Effector memory CD8-positive, alpha-beta T cell (primary cell): ENCODE data around the gene GJB4.

ENCODE experiments used
- ATAC-seq: fragments of 150-1000 bp; cut with Tn5 transposase; replicated peaks from 2 replicates; pipeline ENCODE4 v1.10.0; 2021; ENCODE audit warnings: mild to moderate bottlenecking, moderate library complexity
- DNase-seq, 3 experiments: peaks; one replicate each; pipeline ENCODE4 v3.0.0; 2021
- H3K27ac Mint-ChIP-seq, 2 donors: one replicate each; pipeline ENCODE4 v1.8.0; 2022; ENCODE audit warnings: mild to moderate bottlenecking in 2 of 2, mixed read lengths in 2 of 2, moderate library complexity in 2 of 2
- H3K27me3 Mint-ChIP-seq, 2 donors: one replicate each; pipeline ENCODE4 v1.8.0; 2022; ENCODE audit warnings: mixed read lengths in 2 of 2
- H3K36me3 Mint-ChIP-seq: one replicate; pipeline ENCODE4 v1.8.0; 2022; ENCODE audit warnings: mild to moderate bottlenecking, moderate library complexity, mixed read lengths; ENCODE audit not compliant: insufficient read depth
- H3K4me1 Mint-ChIP-seq, 2 donors: one replicate each; pipeline ENCODE4 v1.8.0; 2022; ENCODE audit warnings: low read depth in 2 of 2, mixed read lengths in 2 of 2
- H3K4me3 Mint-ChIP-seq, 2 donors: one replicate each; pipeline ENCODE4 v1.8.0; 2022; ENCODE audit warnings: mild to moderate bottlenecking in 2 of 2, mixed read lengths in 2 of 2, moderate library complexity in 2 of 2
- H3K9me3 Mint-ChIP-seq, 2 donors: one replicate each; pipeline ENCODE4 v1.8.0; 2022; ENCODE audit warnings: mixed read lengths in 2 of 2

Gene GJB4

GRCh38 chr1:34786521-34787325 is 27.2 kb downstream of the GJB4 start:
- H3K27ac Mint-ChIP-seq = no peak overlapping the region
- ATAC-seq (peak; percentile 87), DNase-seq (peak; percentile 47 to 51 (median 50))
- H3K4me3 Mint-ChIP-seq = no peak overlapping the region
- H3K9me3 Mint-ChIP-seq = no peaks in the 10 kb centered on the region
- peaks cover 57 to 95% of the 10 kb centered on the region in 2 donors for H3K27me3 Mint-ChIP-seq
- peaks cover 0 to 6% of the 10 kb centered on the region in 2 donors for H3K4me1 Mint-ChIP-seq
- H3K36me3 Mint-ChIP-seq = no peaks in the 10 kb centered on the region

GRCh38 chr1:34787461-34788420 is 28.2 kb downstream of the GJB4 start:
- DNase-seq (no peak), ATAC-seq (no peak)
- H3K4me3 Mint-ChIP-seq = no peak overlapping the region
- H3K4me1 Mint-ChIP-seq = peaks cover 4 to 9% of the 10 kb centered on the region in 2 donors
- H3K9me3 Mint-ChIP-seq = no peaks in the 10 kb centered on the region
- peaks cover 57 to 95% of the 10 kb centered on the region in 2 donors for H3K27me3 Mint-ChIP-seq
- H3K27ac Mint-ChIP-seq = no peak overlapping the region
- no peaks in the 10 kb centered on the region for H3K36me3 Mint-ChIP-seq

- Mint-ChIP-seq H3K27ac (no peak overlapping the region), H3K27me3 (peaks cover 44 to 88% of the 10 kb centered on the region in 2 donors), H3K36me3 (no peaks in the 10 kb centered on the region), H3K4me1 (peaks cover 4 to 11% of the 10 kb centered on the region in 2 donors), H3K4me3 (no peak overlapping the region), H3K9me3 (no peaks in the 10 kb centered on the region)
- DNase-seq (no peak), ATAC-seq (no peak)
These were observed 31.4 kb downstream of the GJB4 start for GRCh38 chr1:34790985-34791384.

GRCh38 chr1:34792424-34792823 is 32.9 kb downstream of the GJB4 start:
- ATAC-seq (no peak), DNase-seq (no peak)
- Mint-ChIP-seq H3K4me3 (peak overlapping the region; percentile 42 to 55), H3K4me1 (peaks cover 4 to 5% of the 10 kb centered on the region in 2 donors), H3K9me3 (no peaks in the 10 kb centered on the region), H3K27ac (no peak overlapping the region), H3K36me3 (no peaks in the 10 kb centered on the region), H3K27me3 (peaks cover 44 to 85% of the 10 kb centered on the region in 2 donors)

- peak within 1 kb of the TSS; percentile 42 to 55 for H3K4me3 Mint-ChIP-seq
- peaks cover 41 to 79% of the 10 kb centered on the region in 2 donors for H3K27me3 Mint-ChIP-seq
- no peak within 1 kb of the TSS for H3K27ac Mint-ChIP-seq
- DNase-seq (no peak), ATAC-seq (no peak)
- H3K9me3 Mint-ChIP-seq = no peaks in the 10 kb centered on the region
- no peaks in the 10 kb centered on the region for H3K36me3 Mint-ChIP-seq
- H3K4me1 Mint-ChIP-seq = peaks cover 4 to 5% of the 10 kb centered on the region in 2 donors
These were observed 33.6 kb downstream of the GJB4 start, which contains the start of gene GJA4 for GRCh38 chr1:34792868-34793727. Gene GJA4 (plus strand): TSS chr1:34792999. CDS start chr1:34794214, 1,215 bp downstream.

- peaks cover under 1% of the 10 kb centered on the region for H3K36me3 Mint-ChIP-seq
- DNase-seq = no peak
- H3K9me3 Mint-ChIP-seq = no peaks in the 10 kb centered on the region
- no peak overlapping the region for H3K4me3 Mint-ChIP-seq
- no peak for ATAC-seq
- no peak overlapping the region for H3K27ac Mint-ChIP-seq
- H3K4me1 Mint-ChIP-seq = peaks cover 4 to 5% of the 10 kb centered on the region in 2 donors
- H3K27me3 Mint-ChIP-seq = peaks cover 32 to 69% of the 10 kb centered on the region in 2 donors
These were observed 34.7 kb downstream of the GJB4 start for GRCh38 chr1:34794001-34794789.

- Mint-ChIP-seq H3K9me3 (no peaks in the 10 kb centered on the region), H3K27me3 (peaks cover 28 to 63% of the 10 kb centered on the region in 2 donors), H3K4me1 (peaks cover 4 to 5% of the 10 kb centered on the region in 2 donors), H3K27ac (no peak overlapping the region), H3K36me3 (peaks cover 4% of the 10 kb centered on the region), H3K4me3 (no peak overlapping the region)
- ATAC-seq (no peak), DNase-seq (no peak)
These were observed 35.2 kb downstream of the GJB4 start for GRCh38 chr1:34794790-34795180.

GRCh38 chr1:34795916-34796315 is 36.4 kb downstream of the GJB4 start:
- H3K9me3 Mint-ChIP-seq = no peaks in the 10 kb centered on the region
- H3K36me3 Mint-ChIP-seq = peaks cover 4% of the 10 kb centered on the region
- no peak overlapping the region for H3K27ac Mint-ChIP-seq
- peaks cover 4 to 5% of the 10 kb centered on the region in 2 donors for H3K4me1 Mint-ChIP-seq
- H3K27me3 Mint-ChIP-seq = peaks cover 28 to 52% of the 10 kb centered on the region in 2 donors
- no peak overlapping the region for H3K4me3 Mint-ChIP-seq
- no peak for DNase-seq
- ATAC-seq = no peak

GRCh38 chr1:34796990-34797389 is 37.5 kb downstream of the GJB4 start:
- no peaks in the 10 kb centered on the region for H3K9me3 Mint-ChIP-seq
- DNase-seq (no peak), ATAC-seq (no peak)
- no peak overlapping the region for H3K4me3 Mint-ChIP-seq
- H3K36me3 Mint-ChIP-seq = peaks cover 4% of the 10 kb centered on the region
- peaks cover 20 to 41% of the 10 kb centered on the region in 2 donors for H3K27me3 Mint-ChIP-seq
- peaks cover 4 to 5% of the 10 kb centered on the region in 2 donors for H3K4me1 Mint-ChIP-seq
- H3K27ac Mint-ChIP-seq = no peak overlapping the region

- H3K27ac Mint-ChIP-seq = no peak overlapping the region
- H3K36me3 Mint-ChIP-seq = peaks cover 4% of the 10 kb centered on the region
- H3K4me3 Mint-ChIP-seq = no peak overlapping the region
- ATAC-seq (no peak), DNase-seq (no peak)
- no peaks in the 10 kb centered on the region for H3K9me3 Mint-ChIP-seq
- peaks cover 0 to 14% of the 10 kb centered on the region in 2 donors for H3K27me3 Mint-ChIP-seq
- H3K4me1 Mint-ChIP-seq = no peaks in the 10 kb centered on the region
These were observed 40.7 kb downstream of the GJB4 start for GRCh38 chr1:34800214-34800613.

GRCh38 chr1:34803770-34804169 is 44.2 kb downstream of the GJB4 start:
- peaks cover 4% of the 10 kb centered on the region for H3K36me3 Mint-ChIP-seq
- ATAC-seq = no peak
- no peaks in the 10 kb centered on the region for H3K9me3 Mint-ChIP-seq
- no peak for DNase-seq
- no peaks in the 10 kb centered on the region for H3K4me1 Mint-ChIP-seq
- no peak overlapping the region for H3K4me3 Mint-ChIP-seq
- H3K27ac Mint-ChIP-seq = no peak overlapping the region
- H3K27me3 Mint-ChIP-seq = no peaks in the 10 kb centered on the region

GRCh38 chr1:34806396-34806795 is 46.9 kb downstream of the GJB4 start:
- no peaks in the 10 kb centered on the region for H3K27me3 Mint-ChIP-seq
- H3K4me3 Mint-ChIP-seq = no peak overlapping the region
- no peak for ATAC-seq
- no peak overlapping the region for H3K27ac Mint-ChIP-seq
- no peaks in the 10 kb centered on the region for H3K36me3 Mint-ChIP-seq
- DNase-seq = no peak
- H3K9me3 Mint-ChIP-seq = no peaks in the 10 kb centered on the region
- peaks cover 0 to 2% of the 10 kb centered on the region in 2 donors for H3K4me1 Mint-ChIP-seq
